GM23338 (cell line): ENCODE measurements around the gene RPP25. TPM values are rescaled to one million over a fixed set of nuclear protein-coding genes. Genes with fewer than 3 reads are reported as not detected.

ENCODE experiments used
- ATAC-seq: fragments of 200-7000 bp; cut with Tn5 transposase; 3 replicates; pipeline ENCODE4 v1.9.1; 2020
- DNase-seq: peaks from one replicate; pipeline ENCODE4 v3.0.0-alpha.2; 2015; ENCODE audit warnings: low spot score
- H2AFZ ChIP-seq: fragments of 200-600 bp; sonication (generic); 2 replicates; pipeline ENCODE4 v1.8.0; 2016; ENCODE audit warnings: antibody characterized with exemption, mild to moderate bottlenecking, moderate library complexity
- H3F3A ChIP-seq: fragments of 200-600 bp; sonication (generic); replicated peaks from 2 replicates; pipeline ENCODE4 v1.8.0; 2017; ENCODE audit warnings: antibody characterized with exemption, mixed run types, low read depth
- H3K27ac ChIP-seq: fragments of 200-600 bp; sonication (generic); 2 replicates; pipeline ENCODE4 v1.6.1; 2016; ENCODE audit warnings: low read depth
- H3K27me3 ChIP-seq: fragments of 200-600 bp; sonication (generic); 2 replicates; pipeline ENCODE4 v1.8.0; 2016; ENCODE audit warnings: mild to moderate bottlenecking, mixed run types, moderate library complexity; ENCODE audit not compliant: insufficient read depth
- H3K36me3 ChIP-seq: fragments of 200-600 bp; sonication (generic); 2 replicates; pipeline ENCODE4 v1.8.0; 2016; ENCODE audit warnings: mild to moderate bottlenecking; ENCODE audit not compliant: insufficient read depth
- H3K4me1 ChIP-seq: fragments of 200-600 bp; sonication (generic); 2 replicates; pipeline ENCODE4 v1.8.0; 2016; ENCODE audit warnings: mild to moderate bottlenecking, moderate library complexity; ENCODE audit not compliant: insufficient read depth
- H3K4me2 ChIP-seq: fragments of 200-600 bp; sonication (generic); 2 replicates; pipeline ENCODE4 v1.7.1; 2017; ENCODE audit warnings: mixed run types
- H3K4me3 ChIP-seq: fragments of 200-600 bp; sonication (generic); 2 replicates; pipeline ENCODE4 v1.6.1; 2016; ENCODE audit warnings: mixed run types
- H3K79me2 ChIP-seq: fragments of 200-600 bp; sonication (generic); replicated peaks from 2 replicates; pipeline ENCODE4 v1.8.0; 2017; ENCODE audit warnings: mild to moderate bottlenecking; ENCODE audit not compliant: insufficient read depth
- H3K9me2 ChIP-seq: fragments of 200-600 bp; sonication (generic); 2 replicates; pipeline ENCODE4 v1.8.0; 2017; ENCODE audit not compliant: insufficient read depth
- H4K20me1 ChIP-seq: fragments of 200-600 bp; sonication (generic); replicated peaks from 2 replicates; pipeline ENCODE4 v1.8.0; 2017; ENCODE audit warnings: mild to moderate bottlenecking; ENCODE audit not compliant: insufficient read depth
- H3K27ac Mint-ChIP-seq: 2 replicates; pipeline ENCODE4 v1.8.0; 2020; ENCODE audit warnings: inconsistent platforms, mild to moderate bottlenecking, moderate library complexity, mixed read lengths
- H3K27me3 Mint-ChIP-seq: 3 replicates; pipeline ENCODE4 v1.8.0; 2022; ENCODE audit warnings: low read depth, mild to moderate bottlenecking, moderate library complexity, mixed read lengths, inconsistent platforms; ENCODE audit not compliant: insufficient read depth, poor library complexity
- H3K36me3 Mint-ChIP-seq: 3 replicates; pipeline ENCODE4 v1.8.0; 2021; ENCODE audit warnings: low read depth, mild to moderate bottlenecking, inconsistent platforms, moderate library complexity, mixed read lengths
- H3K4me1 Mint-ChIP-seq: 3 replicates; pipeline ENCODE4 v1.8.0; 2020; ENCODE audit warnings: mild to moderate bottlenecking, inconsistent platforms, mixed read lengths
- H3K4me3 Mint-ChIP-seq: 3 replicates; pipeline ENCODE4 v1.8.0; 2021; ENCODE audit warnings: moderate library complexity, mild to moderate bottlenecking, inconsistent platforms, mixed read lengths
- H3K9me3 Mint-ChIP-seq: 3 replicates; pipeline ENCODE4 v1.8.0; 2020; ENCODE audit warnings: moderate library complexity, mild to moderate bottlenecking, inconsistent platforms, mixed read lengths
- EZH2 ChIP-seq: fragments of 200-600 bp; sonication (generic); IDR thresholded peaks from one replicate; pipeline ENCODE4 v1.8.0; 2017; ENCODE audit warnings: antibody characterized with exemption, mild to moderate bottlenecking, low read depth; ENCODE audit not compliant: unreplicated experiment
- EZH2phosphoT487 ChIP-seq: fragments of 200-600 bp; sonication (generic); IDR thresholded peaks from one replicate; pipeline ENCODE4 v1.8.1; 2018; ENCODE audit warnings: antibody characterized with exemption; ENCODE audit not compliant: unreplicated experiment
- JUNB ChIP-seq: IDR thresholded peaks from one replicate; pipeline ENCODE4 v1.6.1; 2016; ENCODE audit warnings: antibody characterized with exemption; ENCODE audit not compliant: unreplicated experiment
- NANOG ChIP-seq: IDR thresholded peaks from 2 replicates; pipeline ENCODE4 v1.6.1; 2016; ENCODE audit warnings: antibody characterized with exemption, borderline replicate concordance
- POLR2AphosphoS5 ChIP-seq: IDR thresholded peaks from 2 replicates; pipeline ENCODE4 v1.6.1; 2016; ENCODE audit warnings: antibody characterized with exemption, low read depth
- STAT1 ChIP-seq: IDR thresholded peaks from one replicate; pipeline ENCODE4 v1.6.1; 2016; ENCODE audit warnings: antibody characterized with exemption; ENCODE audit not compliant: unreplicated experiment
- ZNF114 ChIP-seq: fragments of 250-450 bp; sonication (Bioruptor Pico); IDR thresholded peaks from 2 replicates; pipeline ENCODE4 v1.5.0; 2020; ENCODE audit warnings: mild to moderate bottlenecking, moderate library complexity
- ZNF331 ChIP-seq: fragments of 250-450 bp; sonication (Bioruptor Pico); IDR thresholded peaks from 2 replicates; pipeline ENCODE4 v1.5.0; 2020; ENCODE audit warnings: low read depth, mild to moderate bottlenecking, moderate library complexity
- polyA plus RNA-seq: library from polyadenylated mRNA; unstranded; fragments of >200 nt; fragmentation: Nextera tagmentation; extraction: Ambion mirVana; gene quantifications from 2 replicates; pipeline ENCODE4 v1.2.1, GENCODE V29; 2016
- total RNA-seq: library from RNA; depleted of rRNA; stranded (reverse); fragments of >200 nt; shearing (Covaris generic); gene quantifications from 2 replicates; pipeline ENCODE4 v1.2.3, GENCODE V29; 2014
- TF ChIP-seq, protein P1 (sequence below), 2 experiments: fragments of 200-600 bp in 1 of 2; sonication (generic) in 1 of 2; conservative IDR thresholded peaks; 2 replicates each; pipeline versions ENCODE4 v1.5.1 to v1.6.1; 2016 to 2017; ENCODE audit warnings: antibody characterized with exemption in 2 of 2, low read depth in 2 of 2, mild to moderate bottlenecking in 2 of 2, moderate library complexity in 1 of 2
- TF ChIP-seq, protein P2 (sequence below): IDR thresholded peaks from 2 replicates; pipeline ENCODE4 v1.6.1; 2016; ENCODE audit warnings: antibody characterized with exemption
- TF ChIP-seq, protein P3 (sequence below): fragments of 250-450 bp; sonication (Bioruptor Pico); IDR thresholded peaks from 2 replicates; pipeline ENCODE4 v1.5.0; 2020; ENCODE audit warnings: mild to moderate bottlenecking, moderate library complexity

The RPP25 gene
- total and polyA plus RNA-seq, 2 experiments from 2014 or later, result 14.8 to 18.8 TPM

DNA sequence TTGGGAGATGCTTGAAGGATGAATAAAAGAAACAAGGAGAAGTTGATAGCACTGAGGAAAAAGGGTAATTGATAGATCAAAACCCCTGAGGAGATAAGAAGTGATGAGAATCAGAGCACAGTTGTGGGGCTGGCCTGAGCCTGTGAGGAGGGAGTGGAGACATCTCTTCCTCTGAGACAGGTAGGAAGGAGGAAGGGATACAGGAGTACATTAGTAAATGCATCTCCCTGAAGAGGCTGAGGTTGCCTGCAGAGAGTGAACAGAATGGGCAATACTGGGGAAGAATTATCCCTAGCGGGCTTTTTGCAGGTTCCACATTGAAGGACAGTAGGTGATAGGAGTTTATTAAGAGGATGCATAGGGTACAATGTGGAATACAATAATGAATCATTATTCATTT is 21.5 kb upstream of the RPP25 start:
- H3K27me3 ChIP-seq, result no peaks in the 10 kb centered on the region
- no peak for DNase-seq
- no peaks in the 10 kb centered on the region for H4K20me1 ChIP-seq
- Mint-ChIP-seq H3K9me3 (no peaks in the 10 kb centered on the region), H3K36me3 (no peaks in the 10 kb centered on the region), H3K27me3 (peaks cover 9% of the 10 kb centered on the region), H3K4me3 (no peak overlapping the region), H3K4me1 (peaks cover 11% of the 10 kb centered on the region), H3K27ac (no peak overlapping the region)
- no peak overlapping the region; the same call in 1 of the 2 replicates for H2AFZ ChIP-seq
- no peak overlapping the region for H3K27ac ChIP-seq
- no peaks in the 10 kb centered on the region for H3K9me2 ChIP-seq
- TF ChIP-seq ZNF331 (CRISPR knock-in tag) (no peak), STAT1 (no peak), NANOG (no peak)
- peaks cover 6% of the 10 kb centered on the region; the same call in 1 of the 2 replicates for H3F3A ChIP-seq
- peak; percentile 39; the same call in 1 of the 3 replicates for ATAC-seq
- H3K36me3 ChIP-seq, result no peaks in the 10 kb centered on the region
- no peak overlapping the region for H3K4me2 ChIP-seq
- H3K4me1 ChIP-seq, result no peaks in the 10 kb centered on the region
- H3K79me2 ChIP-seq, result no peaks in the 10 kb centered on the region
- H3K4me3 ChIP-seq, result no peak overlapping the region

DNA sequence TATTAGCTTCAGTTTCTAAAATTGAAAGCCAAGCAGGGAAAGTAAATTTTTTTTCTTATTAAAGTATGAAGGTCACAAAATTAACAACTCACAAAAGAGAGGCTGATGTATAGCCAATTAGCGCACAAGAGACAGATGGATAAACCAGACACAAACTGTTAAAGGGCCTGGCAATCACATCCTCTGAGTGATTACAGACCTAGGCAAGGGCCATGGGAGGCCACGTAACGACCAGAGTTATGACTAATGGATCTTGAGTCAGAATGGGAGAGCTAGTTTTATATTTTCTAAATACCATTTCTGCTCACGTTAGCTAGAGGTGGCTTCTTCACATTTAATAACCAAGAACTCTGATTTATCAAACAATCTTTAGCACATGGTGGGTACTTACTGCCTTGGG is 21.0 kb upstream of the RPP25 start:
- Mint-ChIP-seq H3K4me3 (no peak overlapping the region), H3K36me3 (no peaks in the 10 kb centered on the region), H3K27ac (no peak overlapping the region), H3K9me3 (no peaks in the 10 kb centered on the region; the same call in 2 of the 3 replicates), H3K27me3 (peaks cover 9% of the 10 kb centered on the region), H3K4me1 (peaks cover 11% of the 10 kb centered on the region)
- H3F3A ChIP-seq, result peaks cover 6% of the 10 kb centered on the region; the same call in 1 of the 2 replicates
- no peak overlapping the region; the same call in 1 of the 2 replicates for H2AFZ ChIP-seq
- H3K4me2 ChIP-seq, result no peak overlapping the region
- H3K27me3 ChIP-seq, result no peaks in the 10 kb centered on the region
- H3K9me2 ChIP-seq, result no peaks in the 10 kb centered on the region
- ATAC-seq (no peak), DNase-seq (no peak)
- H4K20me1 ChIP-seq, result no peaks in the 10 kb centered on the region
- H3K36me3 ChIP-seq, result no peaks in the 10 kb centered on the region
- TF ChIP-seq, protein P1, sequence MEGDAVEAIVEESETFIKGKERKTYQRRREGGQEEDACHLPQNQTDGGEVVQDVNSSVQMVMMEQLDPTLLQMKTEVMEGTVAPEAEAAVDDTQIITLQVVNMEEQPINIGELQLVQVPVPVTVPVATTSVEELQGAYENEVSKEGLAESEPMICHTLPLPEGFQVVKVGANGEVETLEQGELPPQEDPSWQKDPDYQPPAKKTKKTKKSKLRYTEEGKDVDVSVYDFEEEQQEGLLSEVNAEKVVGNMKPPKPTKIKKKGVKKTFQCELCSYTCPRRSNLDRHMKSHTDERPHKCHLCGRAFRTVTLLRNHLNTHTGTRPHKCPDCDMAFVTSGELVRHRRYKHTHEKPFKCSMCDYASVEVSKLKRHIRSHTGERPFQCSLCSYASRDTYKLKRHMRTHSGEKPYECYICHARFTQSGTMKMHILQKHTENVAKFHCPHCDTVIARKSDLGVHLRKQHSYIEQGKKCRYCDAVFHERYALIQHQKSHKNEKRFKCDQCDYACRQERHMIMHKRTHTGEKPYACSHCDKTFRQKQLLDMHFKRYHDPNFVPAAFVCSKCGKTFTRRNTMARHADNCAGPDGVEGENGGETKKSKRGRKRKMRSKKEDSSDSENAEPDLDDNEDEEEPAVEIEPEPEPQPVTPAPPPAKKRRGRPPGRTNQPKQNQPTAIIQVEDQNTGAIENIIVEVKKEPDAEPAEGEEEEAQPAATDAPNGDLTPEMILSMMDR (conservative IDR thresholded peaks at IDR 0.05; ENCODE audit: low read depth in 2 of 2), result no peak
- TF ChIP-seq, protein P2, sequence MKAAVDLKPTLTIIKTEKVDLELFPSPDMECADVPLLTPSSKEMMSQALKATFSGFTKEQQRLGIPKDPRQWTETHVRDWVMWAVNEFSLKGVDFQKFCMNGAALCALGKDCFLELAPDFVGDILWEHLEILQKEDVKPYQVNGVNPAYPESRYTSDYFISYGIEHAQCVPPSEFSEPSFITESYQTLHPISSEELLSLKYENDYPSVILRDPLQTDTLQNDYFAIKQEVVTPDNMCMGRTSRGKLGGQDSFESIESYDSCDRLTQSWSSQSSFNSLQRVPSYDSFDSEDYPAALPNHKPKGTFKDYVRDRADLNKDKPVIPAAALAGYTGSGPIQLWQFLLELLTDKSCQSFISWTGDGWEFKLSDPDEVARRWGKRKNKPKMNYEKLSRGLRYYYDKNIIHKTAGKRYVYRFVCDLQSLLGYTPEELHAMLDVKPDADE, result no peak
- TF ChIP-seq NANOG (no peak), EZH2phosphoT487 (no peak), ZNF331 (CRISPR knock-in tag) (no peak), STAT1 (no peak), POLR2AphosphoS5 (no peak), JUNB (no peak), ZNF114 (CRISPR knock-in tag) (no peak), EZH2 (no peak)
- TF ChIP-seq, protein P3, sequence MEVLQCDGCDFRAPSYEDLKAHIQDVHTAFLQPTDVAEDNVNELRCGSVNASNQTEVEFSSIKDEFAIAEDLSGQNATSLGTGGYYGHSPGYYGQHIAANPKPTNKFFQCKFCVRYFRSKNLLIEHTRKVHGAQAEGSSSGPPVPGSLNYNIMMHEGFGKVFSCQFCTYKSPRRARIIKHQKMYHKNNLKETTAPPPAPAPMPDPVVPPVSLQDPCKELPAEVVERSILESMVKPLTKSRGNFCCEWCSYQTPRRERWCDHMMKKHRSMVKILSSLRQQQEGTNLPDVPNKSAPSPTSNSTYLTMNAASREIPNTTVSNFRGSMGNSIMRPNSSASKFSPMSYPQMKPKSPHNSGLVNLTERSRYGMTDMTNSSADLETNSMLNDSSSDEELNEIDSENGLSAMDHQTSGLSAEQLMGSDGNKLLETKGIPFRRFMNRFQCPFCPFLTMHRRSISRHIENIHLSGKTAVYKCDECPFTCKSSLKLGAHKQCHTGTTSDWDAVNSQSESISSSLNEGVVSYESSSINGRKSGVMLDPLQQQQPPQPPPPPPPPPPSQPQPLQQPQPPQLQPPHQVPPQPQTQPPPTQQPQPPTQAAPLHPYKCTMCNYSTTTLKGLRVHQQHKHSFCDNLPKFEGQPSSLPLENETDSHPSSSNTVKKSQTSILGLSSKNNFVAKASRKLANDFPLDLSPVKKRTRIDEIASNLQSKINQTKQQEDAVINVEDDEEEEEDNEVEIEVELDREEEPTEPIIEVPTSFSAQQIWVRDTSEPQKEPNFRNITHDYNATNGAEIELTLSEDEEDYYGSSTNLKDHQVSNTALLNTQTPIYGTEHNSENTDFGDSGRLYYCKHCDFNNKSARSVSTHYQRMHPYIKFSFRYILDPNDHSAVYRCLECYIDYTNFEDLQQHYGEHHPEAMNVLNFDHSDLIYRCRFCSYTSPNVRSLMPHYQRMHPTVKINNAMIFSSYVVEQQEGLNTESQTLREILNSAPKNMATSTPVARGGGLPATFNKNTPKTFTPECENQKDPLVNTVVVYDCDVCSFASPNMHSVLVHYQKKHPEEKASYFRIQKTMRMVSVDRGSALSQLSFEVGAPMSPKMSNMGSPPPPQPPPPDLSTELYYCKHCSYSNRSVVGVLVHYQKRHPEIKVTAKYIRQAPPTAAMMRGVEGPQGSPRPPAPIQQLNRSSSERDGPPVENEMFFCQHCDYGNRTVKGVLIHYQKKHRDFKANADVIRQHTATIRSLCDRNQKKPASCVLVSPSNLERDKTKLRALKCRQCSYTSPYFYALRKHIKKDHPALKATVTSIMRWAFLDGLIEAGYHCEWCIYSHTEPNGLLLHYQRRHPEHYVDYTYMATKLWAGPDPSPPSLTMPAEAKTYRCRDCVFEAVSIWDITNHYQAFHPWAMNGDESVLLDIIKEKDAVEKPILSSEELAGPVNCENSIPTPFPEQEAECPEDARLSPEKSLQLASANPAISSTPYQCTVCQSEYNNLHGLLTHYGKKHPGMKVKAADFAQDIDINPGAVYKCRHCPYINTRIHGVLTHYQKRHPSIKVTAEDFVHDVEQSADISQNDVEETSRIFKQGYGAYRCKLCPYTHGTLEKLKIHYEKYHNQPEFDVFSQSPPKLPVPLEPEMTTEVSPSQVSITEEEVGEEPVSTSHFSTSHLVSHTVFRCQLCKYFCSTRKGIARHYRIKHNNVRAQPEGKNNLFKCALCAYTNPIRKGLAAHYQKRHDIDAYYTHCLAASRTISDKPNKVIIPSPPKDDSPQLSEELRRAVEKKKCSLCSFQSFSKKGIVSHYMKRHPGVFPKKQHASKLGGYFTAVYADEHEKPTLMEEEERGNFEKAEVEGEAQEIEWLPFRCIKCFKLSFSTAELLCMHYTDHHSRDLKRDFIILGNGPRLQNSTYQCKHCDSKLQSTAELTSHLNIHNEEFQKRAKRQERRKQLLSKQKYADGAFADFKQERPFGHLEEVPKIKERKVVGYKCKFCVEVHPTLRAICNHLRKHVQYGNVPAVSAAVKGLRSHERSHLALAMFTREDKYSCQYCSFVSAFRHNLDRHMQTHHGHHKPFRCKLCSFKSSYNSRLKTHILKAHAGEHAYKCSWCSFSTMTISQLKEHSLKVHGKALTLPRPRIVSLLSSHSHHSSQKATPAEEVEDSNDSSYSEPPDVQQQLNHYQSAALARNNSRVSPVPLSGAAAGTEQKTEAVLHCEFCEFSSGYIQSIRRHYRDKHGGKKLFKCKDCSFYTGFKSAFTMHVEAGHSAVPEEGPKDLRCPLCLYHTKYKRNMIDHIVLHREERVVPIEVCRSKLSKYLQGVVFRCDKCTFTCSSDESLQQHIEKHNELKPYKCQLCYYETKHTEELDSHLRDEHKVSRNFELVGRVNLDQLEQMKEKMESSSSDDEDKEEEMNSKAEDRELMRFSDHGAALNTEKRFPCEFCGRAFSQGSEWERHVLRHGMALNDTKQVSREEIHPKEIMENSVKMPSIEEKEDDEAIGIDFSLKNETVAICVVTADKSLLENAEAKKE, result no peak
- H3K79me2 ChIP-seq, result no peaks in the 10 kb centered on the region
- H3K4me3 ChIP-seq, result no peak overlapping the region
- no peak overlapping the region for H3K27ac ChIP-seq
- no peaks in the 10 kb centered on the region for H3K4me1 ChIP-seq
